Measurements from ENCODE around the gene VDR.
"Not testable (repeated sequence)": the region's sequence is repeated elsewhere in the genome, so short reads cannot be mapped to it uniquely, and the experiment has no call there.

VDR gene

GRCh38 chr12:47811072-47811396 is 93.8 kb downstream of the VDR start:
- DNase-seq, result no peak

GRCh38 chr12:47809518-47809917 is 95.3 kb downstream of the VDR start:
- DNase-seq, result not testable (repeated sequence)

- DNase-seq, result peak; percentile 61 to 63
Observed at GRCh38 chr12:47808574-47809365, 96.0 kb downstream of the VDR start.

- peak; percentile 89 for DNase-seq
Observed at GRCh38 chr12:47808050-47808449, 96.7 kb downstream of the VDR start.

GRCh38 chr12:47807338-47807737 is 97.5 kb downstream of the VDR start:
- no peak for DNase-seq

- DNase-seq, result no peak
Observed at GRCh38 chr12:47805417-47805816, 99.4 kb downstream of the VDR start.

- no peak for DNase-seq
Observed at GRCh38 chr12:47804171-47804570, 100.6 kb downstream of the VDR start.

- DNase-seq, result no peak
Observed at GRCh38 chr12:47803191-47803875, 101.5 kb downstream of the VDR start.

GRCh38 chr12:47802312-47802711 is 102.5 kb downstream of the VDR start:
- DNase-seq, result no peak

GRCh38 chr12:47801904-47802246 is 102.9 kb downstream of the VDR start:
- DNase-seq, result no peak

- DNase-seq, result peak in 1 of 2 donors; percentile 41
Observed at GRCh38 chr12:47801170-47801903, 103.5 kb downstream of the VDR start.

- no peak for DNase-seq
Observed at GRCh38 chr12:47800582-47800981, 104.2 kb downstream of the VDR start.

GRCh38 chr12:47799357-47799955 is 105.3 kb downstream of the VDR start:
- no peak for DNase-seq

GRCh38 chr12:47798382-47798948 is 106.3 kb downstream of the VDR start:
- DNase-seq, result no peak

- DNase-seq, result peak; percentile 49 to 62
Observed at GRCh38 chr12:47797441-47797840, 107.4 kb downstream of the VDR start.

GRCh38 chr12:47795814-47796411 is 108.9 kb downstream of the VDR start:
- no peak for DNase-seq

GRCh38 chr12:47795121-47795813 is 109.5 kb downstream of the VDR start:
- DNase-seq, result no peak

- no peak for DNase-seq
Observed at GRCh38 chr12:47794679-47795078, 110.1 kb downstream of the VDR start.

- DNase-seq, result no peak
Observed at GRCh38 chr12:47793015-47793681, 111.6 kb downstream of the VDR start.

- DNase-seq, result no peak
Observed at GRCh38 chr12:47791874-47792273, 112.9 kb downstream of the VDR start.

Data from CD4-positive, alpha-beta T cell treated with Interleukin-1 beta for 1 hour (primary cell).